ENCODE measurements around the gene ITM2C.

GRCh38 chr2:230899287-230899686 is 34.5 kb downstream of the ITM2C start:
- TF ChIP-seq POLR2A (IDR thresholded peaks at IDR 0.05; ENCODE audit: low read depth, low read length) (no peak), TAF1 (IDR thresholded peaks at IDR 0.05; ENCODE audit: borderline replicate concordance, low read depth, low read length) (no peak)
